ENCODE results near the gene POLR1A.

Gene POLR1A

DNA sequence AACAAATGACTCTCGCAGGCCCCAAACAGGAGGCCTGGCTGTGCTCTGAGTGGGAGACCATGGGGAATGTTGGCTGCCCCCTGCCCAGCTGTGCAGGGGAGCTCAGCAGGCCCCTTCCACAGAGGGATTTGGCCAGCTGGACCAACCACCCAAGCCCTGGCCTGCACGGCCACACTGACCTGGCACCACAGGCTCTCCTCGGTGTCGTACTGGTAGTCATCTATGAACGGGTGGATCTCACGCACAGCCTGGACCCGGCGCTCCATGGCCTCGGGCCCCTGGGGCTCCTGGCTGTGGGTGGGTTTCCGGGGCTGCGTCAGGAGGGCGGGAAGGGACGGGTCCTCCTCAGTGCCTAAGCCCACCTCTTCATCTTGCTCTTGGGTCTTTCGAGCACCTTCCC, 74.5 kb downstream of the POLR1A start:
- no peak for ATAC-seq
- no peak for TF ChIP-seq BACH2 (CRISPR knock-in tag; IDR thresholded peaks at IDR 0.05; ENCODE audit: borderline replicate concordance)
- no peak for TF ChIP-seq POU6F1 (CRISPR knock-in tag; IDR thresholded peaks at IDR 0.05; ENCODE audit: borderline replicate concordance, low read depth)
- TF ChIP-seq ZNF565 (CRISPR knock-in tag; conservative IDR thresholded peaks at IDR 0.05; ENCODE audit: low read depth): no peak
- no peak for TF ChIP-seq ARNTL (CRISPR knock-in tag; IDR thresholded peaks at IDR 0.05; ENCODE audit: borderline replicate concordance, low read depth)
- TF ChIP-seq ISL1 (CRISPR knock-in tag; IDR thresholded peaks at IDR 0.05): no peak
- TF ChIP-seq RARB (CRISPR knock-in tag; IDR thresholded peaks at IDR 0.05): no peak
- no peak for TF ChIP-seq ESRRG (CRISPR knock-in tag; IDR thresholded peaks at IDR 0.05)
- no peak for TF ChIP-seq GLIS3 (CRISPR knock-in tag; IDR thresholded peaks at IDR 0.05)

DNA sequence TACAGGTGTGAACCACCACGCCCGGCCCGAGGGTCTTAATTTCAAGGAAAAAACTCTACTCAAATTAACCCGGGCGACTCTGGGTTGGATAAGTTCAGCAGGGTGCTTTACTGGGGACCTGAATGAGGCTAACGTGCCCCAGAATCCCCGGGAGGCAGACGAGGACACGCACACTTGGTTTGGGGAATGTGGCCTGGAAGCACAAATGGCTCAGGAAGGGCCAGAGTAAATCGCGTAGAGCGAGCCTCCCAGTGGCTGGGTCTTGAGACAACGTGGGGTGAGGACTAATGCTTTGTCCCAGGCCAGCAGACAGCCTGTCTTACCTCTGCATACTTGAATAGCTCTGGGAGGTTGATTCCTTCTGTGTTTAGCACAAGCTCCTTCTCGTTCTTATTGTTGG, 75.8 kb downstream of the POLR1A start:
- no peak for ATAC-seq
- TF ChIP-seq RARB (CRISPR knock-in tag; IDR thresholded peaks at IDR 0.05): no peak
- no peak for TF ChIP-seq ZC3H10 (CRISPR knock-in tag; IDR thresholded peaks at IDR 0.05)
- TF ChIP-seq ISL1 (CRISPR knock-in tag; IDR thresholded peaks at IDR 0.05): no peak
- TF ChIP-seq BACH2 (CRISPR knock-in tag; IDR thresholded peaks at IDR 0.05; ENCODE audit: borderline replicate concordance): no peak
- no peak for TF ChIP-seq ZNF70 (CRISPR knock-in tag; IDR thresholded peaks at IDR 0.05)
- no peak for TF ChIP-seq TCF4 (CRISPR knock-in tag; IDR thresholded peaks at IDR 0.05; ENCODE audit: borderline replicate concordance)
- no peak for TF ChIP-seq POU6F1 (CRISPR knock-in tag; IDR thresholded peaks at IDR 0.05; ENCODE audit: borderline replicate concordance, low read depth)
- TF ChIP-seq ESRRG (CRISPR knock-in tag; IDR thresholded peaks at IDR 0.05): no peak
- no peak for TF ChIP-seq GLIS3 (CRISPR knock-in tag; IDR thresholded peaks at IDR 0.05)
- TF ChIP-seq PATZ1 (CRISPR knock-in tag; IDR thresholded peaks at IDR 0.05; ENCODE audit: borderline replicate concordance): no peak

DNA sequence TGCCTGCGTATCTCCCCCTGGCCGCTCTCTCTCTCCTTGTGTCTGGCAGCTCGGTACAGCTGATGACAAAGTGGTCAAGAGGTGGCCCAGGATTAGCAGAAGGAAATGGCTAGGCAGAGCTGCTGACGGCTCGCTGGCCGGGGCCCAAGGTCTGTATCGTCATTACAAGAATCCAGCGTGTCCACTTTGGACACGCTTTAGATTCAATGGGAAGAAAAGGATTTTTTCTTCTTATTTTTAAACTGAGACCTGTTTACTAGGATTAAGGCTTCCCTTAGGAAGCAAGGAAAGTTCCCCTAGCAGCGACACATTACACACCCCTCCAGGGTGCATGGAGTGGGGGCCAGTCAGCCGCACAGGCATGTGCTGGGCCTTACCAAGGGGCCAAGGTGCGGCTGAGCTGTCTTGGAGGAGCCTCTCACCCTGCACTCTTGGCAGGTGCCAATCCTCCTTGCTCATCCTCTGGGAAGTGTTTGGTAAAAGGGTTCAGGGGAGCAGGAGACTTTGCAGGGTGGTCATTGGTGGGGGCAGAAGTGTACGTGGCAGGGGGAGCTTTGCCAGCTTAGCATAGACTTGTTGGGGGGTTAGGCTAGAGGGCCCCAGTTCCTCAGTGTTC, 76.8 kb downstream of the POLR1A start:
- no peak for ATAC-seq
- no peak for TF ChIP-seq OSR1 (CRISPR knock-in tag; IDR thresholded peaks at IDR 0.05)
- no peak for TF ChIP-seq ZNF565 (CRISPR knock-in tag; conservative IDR thresholded peaks at IDR 0.05; ENCODE audit: low read depth)
- no peak for TF ChIP-seq ARNTL (CRISPR knock-in tag; IDR thresholded peaks at IDR 0.05; ENCODE audit: borderline replicate concordance, low read depth)
- TF ChIP-seq TCF4 (CRISPR knock-in tag; IDR thresholded peaks at IDR 0.05; ENCODE audit: borderline replicate concordance): no peak
- no peak for TF ChIP-seq TOX (CRISPR knock-in tag; IDR thresholded peaks at IDR 0.05; ENCODE audit: borderline replicate concordance)
- TF ChIP-seq, protein P1, sequence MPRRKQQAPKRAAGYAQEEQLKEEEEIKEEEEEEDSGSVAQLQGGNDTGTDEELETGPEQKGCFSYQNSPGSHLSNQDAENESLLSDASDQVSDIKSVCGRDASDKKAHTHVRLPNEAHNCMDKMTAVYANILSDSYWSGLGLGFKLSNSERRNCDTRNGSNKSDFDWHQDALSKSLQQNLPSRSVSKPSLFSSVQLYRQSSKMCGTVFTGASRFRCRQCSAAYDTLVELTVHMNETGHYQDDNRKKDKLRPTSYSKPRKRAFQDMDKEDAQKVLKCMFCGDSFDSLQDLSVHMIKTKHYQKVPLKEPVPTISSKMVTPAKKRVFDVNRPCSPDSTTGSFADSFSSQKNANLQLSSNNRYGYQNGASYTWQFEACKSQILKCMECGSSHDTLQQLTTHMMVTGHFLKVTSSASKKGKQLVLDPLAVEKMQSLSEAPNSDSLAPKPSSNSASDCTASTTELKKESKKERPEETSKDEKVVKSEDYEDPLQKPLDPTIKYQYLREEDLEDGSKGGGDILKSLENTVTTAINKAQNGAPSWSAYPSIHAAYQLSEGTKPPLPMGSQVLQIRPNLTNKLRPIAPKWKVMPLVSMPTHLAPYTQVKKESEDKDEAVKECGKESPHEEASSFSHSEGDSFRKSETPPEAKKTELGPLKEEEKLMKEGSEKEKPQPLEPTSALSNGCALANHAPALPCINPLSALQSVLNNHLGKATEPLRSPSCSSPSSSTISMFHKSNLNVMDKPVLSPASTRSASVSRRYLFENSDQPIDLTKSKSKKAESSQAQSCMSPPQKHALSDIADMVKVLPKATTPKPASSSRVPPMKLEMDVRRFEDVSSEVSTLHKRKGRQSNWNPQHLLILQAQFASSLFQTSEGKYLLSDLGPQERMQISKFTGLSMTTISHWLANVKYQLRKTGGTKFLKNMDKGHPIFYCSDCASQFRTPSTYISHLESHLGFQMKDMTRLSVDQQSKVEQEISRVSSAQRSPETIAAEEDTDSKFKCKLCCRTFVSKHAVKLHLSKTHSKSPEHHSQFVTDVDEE (CRISPR knock-in tag; IDR thresholded peaks at IDR 0.05): no peak
- TF ChIP-seq ZC3H10 (CRISPR knock-in tag; IDR thresholded peaks at IDR 0.05): no peak
- TF ChIP-seq ESRRG (CRISPR knock-in tag; IDR thresholded peaks at IDR 0.05): no peak
- no peak for TF ChIP-seq ZFP3 (CRISPR knock-in tag; IDR thresholded peaks at IDR 0.05)
- no peak for TF ChIP-seq ISL1 (CRISPR knock-in tag; IDR thresholded peaks at IDR 0.05)
- TF ChIP-seq CREB5 (CRISPR knock-in tag; IDR thresholded peaks at IDR 0.05; ENCODE audit: low read depth): no peak
- TF ChIP-seq BACH2 (CRISPR knock-in tag; IDR thresholded peaks at IDR 0.05; ENCODE audit: borderline replicate concordance): no peak
- TF ChIP-seq PPARA (CRISPR knock-in tag; IDR thresholded peaks at IDR 0.05; ENCODE audit: borderline replicate concordance): no peak
- TF ChIP-seq PATZ1 (CRISPR knock-in tag; IDR thresholded peaks at IDR 0.05; ENCODE audit: borderline replicate concordance): no peak
- TF ChIP-seq GLIS3 (CRISPR knock-in tag; IDR thresholded peaks at IDR 0.05): no peak
- TF ChIP-seq SNAI2 (CRISPR knock-in tag; IDR thresholded peaks at IDR 0.05): no peak
- TF ChIP-seq, protein P2, sequence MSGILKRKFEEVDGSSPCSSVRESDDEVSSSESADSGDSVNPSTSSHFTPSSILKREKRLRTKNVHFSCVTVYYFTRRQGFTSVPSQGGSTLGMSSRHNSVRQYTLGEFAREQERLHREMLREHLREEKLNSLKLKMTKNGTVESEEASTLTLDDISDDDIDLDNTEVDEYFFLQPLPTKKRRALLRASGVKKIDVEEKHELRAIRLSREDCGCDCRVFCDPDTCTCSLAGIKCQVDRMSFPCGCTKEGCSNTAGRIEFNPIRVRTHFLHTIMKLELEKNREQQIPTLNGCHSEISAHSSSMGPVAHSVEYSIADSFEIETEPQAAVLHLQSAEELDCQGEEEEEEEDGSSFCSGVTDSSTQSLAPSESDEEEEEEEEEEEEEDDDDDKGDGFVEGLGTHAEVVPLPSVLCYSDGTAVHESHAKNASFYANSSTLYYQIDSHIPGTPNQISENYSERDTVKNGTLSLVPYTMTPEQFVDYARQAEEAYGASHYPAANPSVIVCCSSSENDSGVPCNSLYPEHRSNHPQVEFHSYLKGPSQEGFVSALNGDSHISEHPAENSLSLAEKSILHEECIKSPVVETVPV (CRISPR knock-in tag; IDR thresholded peaks at IDR 0.05): no peak
- TF ChIP-seq CSDC2 (CRISPR knock-in tag; IDR thresholded peaks at IDR 0.05): no peak
- TF ChIP-seq ZNF8 (CRISPR knock-in tag; IDR thresholded peaks at IDR 0.05): no peak
- no peak for TF ChIP-seq RARB (CRISPR knock-in tag; IDR thresholded peaks at IDR 0.05)

Data from SK-N-SH treated with all-trans-retinoic acid at 6 μM for 48 hours (cell line).